ES-I3 (cell line): ENCODE data around the gene FBN2.

ENCODE experiments used
- H3K36me3 ChIP-seq: 2 replicates; pipeline ENCODE4 v1.6.1; 2013; ENCODE audit warnings: mild to moderate bottlenecking, low read length, control low read depth, moderate library complexity; ENCODE audit not compliant: insufficient read depth
- H3K4me1 ChIP-seq: 2 replicates; pipeline ENCODE4 v1.6.1; 2013; ENCODE audit warnings: mild to moderate bottlenecking, control low read depth, low read length; ENCODE audit not compliant: insufficient read depth
- H3K9ac ChIP-seq: 2 replicates; pipeline ENCODE4 v1.6.1; 2013; ENCODE audit warnings: low read depth, mild to moderate bottlenecking, low read length, moderate library complexity
- H3K9me3 ChIP-seq: 2 replicates; pipeline ENCODE4 v1.6.1; 2013; ENCODE audit warnings: mild to moderate bottlenecking, low read length, moderate library complexity; ENCODE audit not compliant: control insufficient read depth, insufficient read depth

Gene FBN2

DNA sequence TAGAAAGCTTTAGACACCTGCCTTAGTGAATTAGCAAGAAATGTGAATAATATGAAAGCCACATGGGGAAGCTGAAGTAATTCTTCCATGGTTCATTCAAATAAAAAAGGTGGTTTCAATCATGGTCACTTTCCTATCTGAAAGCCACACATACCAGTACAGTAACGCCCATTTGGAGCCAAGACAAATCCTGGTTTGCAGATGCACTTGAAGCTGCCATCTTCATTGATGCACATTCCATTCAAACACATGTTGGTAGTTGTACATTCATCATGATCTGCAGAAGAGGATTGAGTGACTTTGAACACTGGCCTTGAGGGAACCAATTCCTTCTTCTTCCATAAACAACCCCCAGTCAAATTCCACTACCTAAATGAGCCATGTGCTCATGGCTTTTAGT lies 161.5 kb downstream of the FBN2 start:
- Histone ChIP-seq H3K36me3 (no peaks in the 10 kb centered on the region), H3K9me3 (no peaks in the 10 kb centered on the region), H3K4me1 (no peaks in the 10 kb centered on the region)

DNA sequence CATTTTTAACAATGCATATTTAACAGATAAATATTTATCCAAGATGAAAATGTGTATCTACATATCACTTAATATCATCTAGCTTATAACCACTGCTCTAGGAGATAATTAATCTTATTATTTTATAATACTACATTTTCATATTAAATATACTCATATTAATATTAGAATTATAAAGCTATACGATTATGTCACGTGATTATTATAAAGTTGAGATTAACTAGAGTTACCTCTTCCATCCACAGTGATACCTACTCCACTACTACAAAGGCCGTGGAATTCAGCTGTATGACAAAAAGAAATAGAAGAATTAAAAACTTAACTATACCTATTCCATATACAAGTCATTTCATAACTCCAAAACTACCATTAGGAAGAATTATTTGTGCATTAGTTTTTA lies 171.9 kb downstream of the FBN2 start:
- Histone ChIP-seq H3K9ac (no peak overlapping the region), H3K36me3 (no peaks in the 10 kb centered on the region), H3K9me3 (no peaks in the 10 kb centered on the region), H3K4me1 (no peaks in the 10 kb centered on the region)

More for the DNA sequence above, 161.5 kb downstream of the FBN2 start:
- H3K9ac ChIP-seq: no peak overlapping the region

DNA sequence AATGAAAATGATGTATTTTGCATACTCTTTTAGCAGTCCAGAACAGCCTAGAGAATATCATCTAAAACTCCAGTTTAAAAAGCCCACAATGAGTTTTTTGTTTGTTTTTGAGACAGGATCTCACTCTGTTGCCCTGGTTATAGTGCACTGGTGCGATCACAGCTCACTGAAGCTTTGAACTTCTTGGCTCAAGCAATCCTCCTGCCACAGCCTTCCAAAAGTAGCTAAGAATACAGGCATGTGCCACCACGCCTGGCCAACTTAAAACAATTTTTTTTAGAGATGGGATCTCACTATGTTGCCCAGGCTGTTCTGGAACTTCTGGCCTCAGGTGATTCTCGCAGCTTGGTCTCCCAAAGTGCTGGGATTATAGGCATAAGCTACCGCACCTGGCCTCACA lies 175.7 kb downstream of the FBN2 start:
- H3K9ac ChIP-seq: no peak overlapping the region
- no peaks in the 10 kb centered on the region for H3K9me3 ChIP-seq
- H3K4me1 ChIP-seq: no peaks in the 10 kb centered on the region
- no peaks in the 10 kb centered on the region for H3K36me3 ChIP-seq

DNA sequence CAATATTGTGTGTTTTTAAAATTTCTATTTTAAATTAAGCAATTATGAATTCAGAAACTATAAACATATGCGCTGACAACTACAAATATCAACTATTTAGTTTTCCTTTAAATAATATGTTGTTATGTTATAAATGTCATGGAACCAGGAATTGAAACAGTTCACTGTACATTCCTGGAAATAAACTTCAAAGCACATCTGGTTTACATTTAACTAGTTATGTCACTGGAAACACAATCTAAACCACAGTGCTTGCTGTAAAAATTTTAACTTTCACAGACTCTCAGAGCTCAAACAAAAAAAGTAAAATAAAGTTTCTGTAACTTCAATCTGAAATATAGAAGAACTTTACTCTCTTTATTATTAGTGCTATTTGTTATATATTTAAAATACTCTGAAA lies 179.2 kb downstream of the FBN2 start:
- Histone ChIP-seq H3K9ac (no peak overlapping the region), H3K9me3 (no peaks in the 10 kb centered on the region), H3K36me3 (no peaks in the 10 kb centered on the region), H3K4me1 (no peaks in the 10 kb centered on the region)

GRCh38 chr5:128357226-128357625 lies 180.8 kb downstream of the FBN2 start:
- Histone ChIP-seq H3K9me3 (no peaks in the 10 kb centered on the region), H3K36me3 (no peaks in the 10 kb centered on the region), H3K9ac (no peak overlapping the region), H3K4me1 (no peaks in the 10 kb centered on the region)

- no peaks in the 10 kb centered on the region for H3K36me3 ChIP-seq
- no peaks in the 10 kb centered on the region for H3K4me1 ChIP-seq
- H3K9me3 ChIP-seq: no peaks in the 10 kb centered on the region
- H3K9ac ChIP-seq: no peak overlapping the region
Measured at GRCh38 chr5:128355961-128356360, 182.1 kb downstream of the FBN2 start.

DNA sequence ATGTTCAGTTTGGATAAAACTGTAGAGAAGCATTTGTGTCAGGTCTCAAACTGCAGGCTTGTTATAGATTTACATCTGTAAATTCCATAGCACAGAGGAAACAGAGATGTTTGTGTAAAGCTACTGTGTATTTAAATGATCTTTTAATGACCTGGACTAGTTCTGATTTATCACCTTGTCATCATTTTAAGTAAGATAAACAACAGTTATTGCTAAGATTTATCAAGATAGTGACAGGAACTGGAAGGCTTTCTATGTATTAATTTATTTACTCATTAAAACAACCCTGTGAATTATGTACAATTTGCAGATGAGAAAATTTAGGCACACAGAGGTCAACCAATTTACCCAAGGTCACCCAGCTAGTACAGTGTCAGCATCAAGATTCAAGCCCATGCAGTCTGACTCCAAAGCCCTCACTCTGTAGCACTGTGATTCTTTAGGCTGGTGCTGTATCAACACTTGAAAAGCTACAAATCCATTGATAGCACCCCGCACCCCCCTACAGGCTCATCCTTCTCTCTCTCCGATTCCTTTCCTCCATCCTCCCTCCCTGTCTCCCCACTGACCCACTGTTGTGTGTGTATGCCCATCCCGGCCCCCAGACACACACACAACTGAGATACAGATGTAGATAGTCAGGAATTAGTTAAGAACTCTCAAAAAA lies 184.5 kb downstream of the FBN2 start:
- H3K9ac ChIP-seq: no peak overlapping the region
- H3K4me1 ChIP-seq: no peaks in the 10 kb centered on the region
- H3K36me3 ChIP-seq: no peaks in the 10 kb centered on the region
- H3K9me3 ChIP-seq: no peaks in the 10 kb centered on the region

DNA sequence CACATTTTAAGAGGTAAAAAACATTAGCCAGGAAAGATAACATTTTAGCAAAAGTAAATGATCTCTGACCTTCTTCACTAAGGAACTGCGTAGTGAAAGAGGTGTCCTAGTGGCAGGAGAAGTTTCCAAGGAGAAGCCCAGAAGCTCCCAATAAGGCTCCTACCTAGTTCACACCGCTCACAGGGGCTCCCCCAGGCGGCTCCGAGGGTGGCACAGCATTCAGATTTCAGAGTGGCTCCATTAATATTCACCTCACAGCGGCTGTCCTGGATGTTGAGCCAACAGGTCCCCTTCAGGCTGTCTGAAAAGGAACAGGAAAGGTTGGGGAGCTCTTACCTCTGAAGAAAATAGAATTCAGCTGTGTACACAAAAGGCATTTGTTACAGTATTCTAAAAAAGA lies 187.3 kb downstream of the FBN2 start:
- H3K36me3 ChIP-seq: no peaks in the 10 kb centered on the region
- no peak overlapping the region for H3K9ac ChIP-seq
- H3K4me1 ChIP-seq: no peaks in the 10 kb centered on the region
- no peaks in the 10 kb centered on the region for H3K9me3 ChIP-seq

DNA sequence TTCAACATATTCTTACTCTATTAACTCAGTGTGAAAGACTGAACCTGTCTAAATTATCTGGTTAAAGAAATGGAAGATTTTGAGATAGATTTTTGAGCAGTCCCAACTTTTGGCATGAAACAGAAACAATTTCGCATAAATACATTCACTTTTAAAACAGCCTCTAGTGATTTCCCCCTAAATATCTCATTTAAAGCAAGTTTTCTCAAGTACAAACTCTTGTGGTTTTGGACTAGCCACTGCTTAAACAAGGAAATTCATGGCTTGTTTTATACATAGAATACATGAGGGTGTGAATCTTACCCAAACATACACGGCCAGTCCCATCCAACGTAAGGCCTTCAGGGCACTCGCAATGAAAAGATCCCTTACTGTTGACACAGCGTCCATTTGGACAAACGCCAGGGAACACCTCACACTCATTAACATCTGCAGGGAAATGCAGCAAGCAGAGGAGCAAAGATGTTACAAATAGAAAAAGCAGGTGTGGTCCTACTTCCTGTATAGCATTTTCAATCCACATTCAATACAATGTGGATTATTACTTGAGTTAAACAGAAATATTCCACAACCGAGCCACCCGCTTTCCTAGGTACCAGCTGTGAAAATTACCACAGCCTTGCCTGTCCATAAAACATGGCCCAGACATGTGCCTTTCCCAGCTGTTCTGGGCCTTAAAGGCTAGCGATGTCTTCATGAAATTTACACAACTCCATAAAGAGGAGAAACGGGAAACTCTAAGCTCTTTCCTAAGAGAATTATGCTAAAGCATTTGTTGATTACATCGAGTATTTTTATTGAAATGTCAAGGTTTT lies 188.8 kb downstream of the FBN2 start:
- no peaks in the 10 kb centered on the region for H3K4me1 ChIP-seq
- no peaks in the 10 kb centered on the region; the same call in 1 of the 2 replicates for H3K36me3 ChIP-seq

DNA sequence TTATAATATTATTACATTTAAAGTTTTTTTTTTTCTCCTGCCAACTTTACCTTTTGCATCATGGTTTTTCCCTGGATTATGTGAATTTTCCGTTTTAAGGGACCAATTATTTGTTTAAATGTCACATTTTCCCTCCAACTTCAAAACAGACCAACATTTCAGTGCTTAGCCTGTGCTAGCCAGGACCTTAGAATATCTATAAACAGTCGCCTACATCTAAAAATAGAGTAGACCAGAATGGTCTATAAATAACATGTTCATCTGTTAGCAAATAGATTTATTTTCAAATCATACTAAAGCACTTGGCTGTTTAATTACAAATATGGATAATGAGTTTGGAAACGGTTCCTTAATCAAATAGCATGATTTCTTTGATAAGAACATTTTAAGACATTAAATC lies 192.0 kb downstream of the FBN2 start:
- H3K4me1 ChIP-seq: no peaks in the 10 kb centered on the region

More for the DNA sequence above, 188.8 kb downstream of the FBN2 start:
- no peaks in the 10 kb centered on the region for H3K9me3 ChIP-seq
- H3K9ac ChIP-seq: no peak overlapping the region

DNA sequence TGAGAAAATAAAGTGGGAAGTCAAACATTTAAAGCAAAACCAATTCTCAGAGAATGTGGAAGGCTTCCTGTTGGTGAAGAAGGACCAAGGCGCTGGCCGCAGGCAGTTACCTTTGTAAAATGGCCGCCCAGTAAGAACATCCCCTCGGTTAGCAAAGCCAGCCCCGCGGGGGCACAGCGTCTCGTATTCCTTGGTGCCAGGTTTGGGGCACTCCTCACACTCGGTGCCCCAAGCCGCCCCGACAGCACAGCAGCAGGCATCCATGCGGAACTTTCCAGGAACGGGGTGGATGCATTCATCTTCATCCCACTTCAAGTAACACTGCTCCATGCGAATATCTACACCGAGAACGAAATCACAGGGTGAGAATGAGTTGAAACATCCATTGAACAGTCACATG lies 192.8 kb downstream of the FBN2 start:
- H3K36me3 ChIP-seq: no peaks in the 10 kb centered on the region; the same call in 1 of the 2 replicates
- H3K9ac ChIP-seq: no peak overlapping the region
- H3K9me3 ChIP-seq: no peaks in the 10 kb centered on the region
- H3K4me1 ChIP-seq: no peaks in the 10 kb centered on the region

More for the DNA sequence above, 192.0 kb downstream of the FBN2 start:
- H3K9ac ChIP-seq: no peak overlapping the region
- no peaks in the 10 kb centered on the region for H3K9me3 ChIP-seq
- no peaks in the 10 kb centered on the region; the same call in 1 of the 2 replicates for H3K36me3 ChIP-seq

DNA sequence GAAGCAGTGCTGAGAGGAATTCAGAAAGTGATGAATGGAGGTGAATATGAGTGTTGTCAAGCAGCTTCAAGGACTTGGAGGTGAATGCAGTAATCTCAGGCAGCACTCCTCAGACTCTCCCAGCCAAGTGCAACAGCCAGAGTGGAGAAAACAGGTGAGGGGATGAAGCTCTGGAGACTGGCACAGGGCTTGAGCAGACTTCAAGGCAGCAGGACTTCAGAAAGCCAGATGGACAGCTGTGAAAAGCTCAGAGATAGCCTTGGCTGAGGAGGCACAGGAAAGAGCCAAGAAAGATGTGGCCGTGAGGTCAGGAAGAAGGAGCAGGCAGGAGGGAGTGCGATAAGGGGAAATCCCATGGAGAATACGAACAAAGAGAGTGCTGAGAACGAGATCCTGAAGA lies 194.9 kb downstream of the FBN2 start:
- H3K36me3 ChIP-seq: no peaks in the 10 kb centered on the region; the same call in 1 of the 2 replicates
- H3K4me1 ChIP-seq: no peaks in the 10 kb centered on the region
- no peak overlapping the region for H3K9ac ChIP-seq
- no peaks in the 10 kb centered on the region for H3K9me3 ChIP-seq

DNA sequence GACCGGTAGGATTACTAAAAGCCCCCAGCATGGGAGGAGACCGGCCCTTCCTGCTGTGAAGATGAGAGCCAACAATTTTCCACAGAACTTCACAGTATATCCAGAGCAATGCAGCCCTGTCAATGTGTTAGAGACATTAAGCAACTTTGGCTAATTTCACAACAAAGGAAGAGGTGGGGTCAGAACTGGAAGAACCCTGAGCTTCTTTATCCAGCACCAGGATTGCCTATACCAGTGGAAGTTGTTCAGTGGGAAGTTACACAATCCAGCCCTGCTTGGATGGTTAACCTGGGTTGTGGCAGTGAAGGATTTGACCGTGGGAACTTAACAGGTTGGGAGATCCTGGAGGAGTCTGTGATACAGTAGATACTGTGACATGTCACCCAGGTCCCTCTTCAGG lies 197.0 kb downstream of the FBN2 start:
- Histone ChIP-seq H3K9ac (no peak overlapping the region), H3K36me3 (peaks cover 3% of the 10 kb centered on the region; the same call in 1 of the 2 replicates), H3K9me3 (no peaks in the 10 kb centered on the region), H3K4me1 (no peaks in the 10 kb centered on the region)

DNA sequence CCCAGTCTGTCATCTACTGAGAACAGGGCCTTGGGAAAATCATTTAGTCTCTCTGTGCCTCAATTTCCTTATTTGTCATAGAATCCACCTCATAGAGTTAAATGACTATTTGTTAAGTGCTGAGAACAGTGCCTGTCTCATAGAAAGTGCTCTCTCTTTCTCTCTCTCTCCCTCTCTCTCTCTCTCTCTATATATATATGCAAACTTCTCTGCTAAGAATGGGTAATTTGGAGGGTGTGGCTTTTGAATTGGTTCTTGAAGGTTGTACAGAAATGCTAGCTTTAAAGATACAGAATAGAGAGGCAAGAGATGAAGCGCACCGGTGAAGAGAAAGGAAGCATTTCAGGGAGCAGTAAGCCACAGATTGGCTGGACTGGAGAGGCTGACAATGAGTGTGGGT lies 197.4 kb downstream of the FBN2 start:
- Histone ChIP-seq H3K9ac (no peak overlapping the region), H3K4me1 (no peaks in the 10 kb centered on the region), H3K36me3 (peaks cover 3% of the 10 kb centered on the region; the same call in 1 of the 2 replicates), H3K9me3 (no peaks in the 10 kb centered on the region)

DNA sequence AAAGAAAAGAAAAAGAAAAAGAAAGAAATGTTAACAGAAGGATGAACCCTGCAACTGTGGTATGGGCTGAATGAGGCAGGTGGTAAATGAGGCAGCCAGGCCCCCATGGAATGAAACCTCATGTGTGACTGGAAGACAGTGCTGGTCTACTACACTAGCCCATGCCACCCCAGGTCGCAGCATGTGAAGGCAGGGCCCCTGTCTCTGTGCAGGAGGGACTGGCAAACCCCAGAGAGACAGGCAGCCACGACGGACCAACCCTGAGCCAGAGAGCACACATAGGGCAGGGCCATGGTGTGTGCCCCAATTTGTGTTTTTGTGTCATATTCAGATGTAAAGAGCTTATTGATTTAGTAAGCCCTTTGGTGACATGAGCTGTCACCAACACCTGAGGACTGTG lies 198.5 kb downstream of the FBN2 start:
- Histone ChIP-seq H3K4me1 (no peaks in the 10 kb centered on the region), H3K36me3 (peaks cover 6% of the 10 kb centered on the region; the same call in 1 of the 2 replicates), H3K9ac (no peak overlapping the region), H3K9me3 (no peaks in the 10 kb centered on the region)
